HL-60 (cell line): ENCODE results near the gene CRELD2.

Source experiments
- CTCF ChIP-seq: IDR thresholded peaks from one replicate; pipeline ENCODE4 v1.5.1; 2011; ENCODE audit warnings: low read length, control low read depth, inconsistent platforms; ENCODE audit not compliant: insufficient read depth
- GABPA ChIP-seq: IDR thresholded peaks from 2 replicates; pipeline ENCODE4 v1.6.1; 2012; ENCODE audit warnings: low read depth
- POLR2AphosphoS5 ChIP-seq: IDR thresholded peaks from 2 replicates; pipeline ENCODE4 v1.6.1; 2012; ENCODE audit warnings: low read depth

- TF ChIP-seq CTCF (no peak), POLR2AphosphoS5 (peak; percentile 65), GABPA (peak; percentile 69)
Observed at GRCh38 chr22:49925525-49926128, 7.2 kb downstream of the CRELD2 start.
